Caco-2 (cell line): ENCODE results near the gene MCM3AP. TPM values are rescaled to one million over a fixed set of nuclear protein-coding genes. Genes with fewer than 3 reads are reported as not detected.

Experiments used
- BruUV-seq: library from RNA; stranded (reverse); fragments of 400-500 nt; replicated peaks from 2 replicates; lab custom pipeline; 2021; lab: Mats Ljungman, UMichigan
- CTCF ChIA-PET: fragments of 300-600 bp; sonication (Branson Sonifier 250); formaldehyde crosslinking; loops from one replicate; lab custom pipeline; 2022; ENCODE audit warnings: antibody characterized with exemption; lab: Charles Lee
- POLR2A ChIA-PET: fragments of 300-600 bp; sonication (Branson Sonifier 250); formaldehyde crosslinking; loops from one replicate; lab custom pipeline; 2022; ENCODE audit warnings: antibody characterized with exemption; lab: Charles Lee
- DNase-seq, 2 experiments: peaks; one replicate each; pipeline versions ENCODE4 v3.0.0 to v3.0.0-alpha.2; 2020 to 2022
- H3K27me3 ChIP-seq: replicated peaks from 2 replicates; pipeline ENCODE4 v1.6.0; 2011; ENCODE audit warnings: low read length; ENCODE audit not compliant: control insufficient read depth, insufficient read depth
- H3K36me3 ChIP-seq: 2 replicates; pipeline ENCODE4 v1.5.1; 2011; ENCODE audit warnings: low read length; ENCODE audit not compliant: control insufficient read depth, insufficient read depth
- H3K4me1 ChIP-seq: fragments of 250-450 bp; sonication (Bioruptor Pico); 2 replicates; pipeline ENCODE4 v1.5.1; 2020; ENCODE audit warnings: mild to moderate bottlenecking
- H3K4me3 ChIP-seq: 2 replicates; pipeline ENCODE4 v1.5.1; 2011; ENCODE audit warnings: low read depth, mild to moderate bottlenecking, control low read depth, low read length
- H3K9me3 ChIP-seq: fragments of 250-450 bp; sonication (Bioruptor Pico); 2 replicates; pipeline ENCODE4 v1.5.1; 2020; ENCODE audit warnings: mild to moderate bottlenecking, moderate library complexity
- H3K27ac Mint-ChIP-seq: one replicate; pipeline ENCODE4 v1.8.0; 2022; ENCODE audit warnings: mixed read lengths; ENCODE audit not compliant: unreplicated experiment
- H3K27me3 Mint-ChIP-seq: one replicate; pipeline ENCODE4 v1.8.0; 2022; ENCODE audit warnings: mixed read lengths; ENCODE audit not compliant: insufficient read depth, unreplicated experiment
- H3K36me3 Mint-ChIP-seq: one replicate; pipeline ENCODE4 v1.8.0; 2022; ENCODE audit warnings: mild to moderate bottlenecking, mixed read lengths; ENCODE audit not compliant: insufficient read depth, unreplicated experiment
- H3K4me1 Mint-ChIP-seq: one replicate; pipeline ENCODE4 v1.8.0; 2022; ENCODE audit warnings: low read depth, mixed read lengths; ENCODE audit not compliant: unreplicated experiment
- H3K4me3 Mint-ChIP-seq: one replicate; pipeline ENCODE4 v1.8.0; 2022; ENCODE audit warnings: mild to moderate bottlenecking, moderate library complexity, mixed read lengths; ENCODE audit not compliant: unreplicated experiment
- H3K9me3 Mint-ChIP-seq: one replicate; pipeline ENCODE4 v1.8.0; 2022; ENCODE audit warnings: mixed read lengths; ENCODE audit not compliant: unreplicated experiment
- CTCF ChIP-seq, 2 experiments: fragments of 200-600 bp in 1 of 2; IDR thresholded peaks; 1 replicate in 1 of 2; 2 replicates in 1 of 2; pipeline versions ENCODE4 v1.5.1 to v1.8.0; 2011 to 2022; ENCODE audit warnings: antibody characterized with exemption in 1 of 2, control low read depth in 1 of 2, inconsistent platforms in 1 of 2, low read depth in 1 of 2, low read length in 1 of 2, mild to moderate bottlenecking in 1 of 2, moderate library complexity in 1 of 2; ENCODE audit not compliant: insufficient read depth in 1 of 2, severe bottlenecking in 1 of 2, unreplicated experiment in 1 of 2
- intact Hi-C: fragments of 100-400 bp; cut with micrococcal nuclease; formaldehyde crosslinking; loops from one replicate; pipeline ENCODE4 v1.10.0; 2022; ENCODE audit not compliant: unreplicated experiment
- total RNA-seq: library from RNA; stranded (reverse); gene quantifications from 2 replicates; pipeline ENCODE4 v1.2.3, GENCODE V29; 2022

MCM3AP gene
- total RNA-seq, 1 experiment from 2014 or later = 88.1 TPM

GRCh38 chr21:46325073-46325912 lies 39.9 kb upstream of the MCM3AP start:
- Histone ChIP-seq H3K4me1 (peaks cover 17% of the 10 kb centered on the region), H3K36me3 (no peaks in the 10 kb centered on the region), H3K27me3 (no peaks in the 10 kb centered on the region), H3K4me3 (peak overlapping the region; percentile 81), H3K9me3 (no peaks in the 10 kb centered on the region)
- intact Hi-C loops = loop anchor here (2.0 kb wide), 1 partner anchor 38 kb away; the partner anchor contains the start of gene YBEY
- Mint-ChIP-seq H3K9me3 (no peaks in the 10 kb centered on the region), H3K27me3 (no peaks in the 10 kb centered on the region), H3K36me3 (peaks cover 59% of the 10 kb centered on the region), H3K4me3 (peak overlapping the region; percentile 77), H3K27ac (peak overlapping the region; percentile 58), H3K4me1 (peaks cover 15% of the 10 kb centered on the region)
- DNase-seq = peak; percentile 66 to 73
- peak in 1 of 2 experiments; percentile 27 for TF ChIP-seq CTCF (IDR thresholded peaks at IDR 0.05; ENCODE audit: insufficient read depth in 1 of 2, low read depth in 1 of 2, low read length in 1 of 2, severe bottlenecking in 1 of 2, unreplicated experiment in 1 of 2)
- TSS peak; percentile 13 for BruUV-seq
- POLR2A ChIA-PET = interaction anchor here (0.6 kb wide), 2 partner anchors 39 to 132 kb away, joined by 3 read pairs; partner anchors contain the start of gene YBEY
- CTCF ChIA-PET = interaction anchor here (0.6 to 1.3 kb wide), 7 partner anchors 17 to 352 kb away, joined by 3 to 10 read pairs (median 5); partner anchors contain the start of genes MCM3AP and YBEY

DNA sequence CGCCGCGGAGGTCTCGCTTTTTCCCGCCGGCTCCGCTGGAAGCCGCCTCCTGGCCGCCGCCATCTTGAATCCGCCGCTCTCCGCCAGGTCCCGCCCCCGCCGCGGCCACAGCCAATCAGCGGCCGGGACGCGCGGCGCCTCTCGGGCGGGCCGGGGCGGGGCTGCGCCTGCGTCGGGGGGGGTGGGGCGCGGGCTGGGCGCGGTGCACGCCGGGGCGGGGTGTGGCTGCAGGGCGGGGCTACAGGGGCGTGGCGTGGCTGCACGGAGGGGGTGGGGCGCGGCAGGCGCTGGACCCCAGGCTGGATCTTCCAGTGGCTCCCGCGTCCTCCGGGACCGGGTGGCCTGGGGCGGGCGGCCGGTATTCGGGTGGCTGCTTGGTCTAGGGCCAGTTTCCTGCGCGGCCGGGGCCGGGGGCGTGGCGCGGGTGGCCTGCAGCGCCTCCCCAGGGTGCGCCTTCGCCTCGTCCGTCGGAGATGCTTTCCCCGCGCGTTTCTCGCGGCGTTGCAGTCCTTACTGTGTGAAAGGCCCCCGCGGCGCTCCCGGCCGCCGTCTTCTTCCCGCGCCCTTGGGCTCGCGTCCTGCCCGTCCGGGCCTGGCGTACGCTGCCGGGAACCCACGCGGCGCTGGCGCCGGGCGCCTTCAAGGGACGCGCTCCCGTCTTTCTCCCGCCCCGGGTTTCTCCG lies 39.1 kb upstream of the MCM3AP start:
- Mint-ChIP-seq H3K36me3 (peaks cover 59% of the 10 kb centered on the region), H3K4me3 (peak overlapping the region; percentile 77), H3K27ac (peak overlapping the region; percentile 91), H3K9me3 (no peaks in the 10 kb centered on the region), H3K4me1 (peaks cover 15% of the 10 kb centered on the region), H3K27me3 (no peaks in the 10 kb centered on the region)
- DNase-seq = peak; percentile 88 to 91
- BruUV-seq = no TSS peak
- ChIA-PET POLR2A (interaction anchor here (0.6 kb wide), 1 partner anchor 38 kb away, joined by 3 read pairs; the partner anchor contains the start of gene YBEY), CTCF (interaction anchor here (0.6 to 1.3 kb wide), 6 partner anchors 18 to 351 kb away, joined by 3 to 10 read pairs (median 4); partner anchors contain the start of genes MCM3AP and YBEY)
- no peak for TF ChIP-seq CTCF (IDR thresholded peaks at IDR 0.05; ENCODE audit: insufficient read depth in 1 of 2, low read depth in 1 of 2, low read length in 1 of 2, severe bottlenecking in 1 of 2, unreplicated experiment in 1 of 2)
- H3K9me3 ChIP-seq = no peaks in the 10 kb centered on the region
- intact Hi-C loops = loop anchor here (2.0 to 5.0 kb wide), 2 partner anchors 38 to 97 kb away; partner anchors contain the start of genes LSS and YBEY
- H3K36me3 ChIP-seq = no peaks in the 10 kb centered on the region
- H3K4me3 ChIP-seq = peak overlapping the region; percentile 81
- H3K4me1 ChIP-seq = peaks cover 11% of the 10 kb centered on the region
- H3K27me3 ChIP-seq = no peaks in the 10 kb centered on the region
